ENCODE measurements around the gene COX20. TPM values are rescaled to one million over a fixed set of nuclear protein-coding genes. Genes with fewer than 3 reads are reported as not detected.

COX20 gene
- total RNA-seq, 1 donor from 2014 or later, result 29.2 TPM

DNA sequence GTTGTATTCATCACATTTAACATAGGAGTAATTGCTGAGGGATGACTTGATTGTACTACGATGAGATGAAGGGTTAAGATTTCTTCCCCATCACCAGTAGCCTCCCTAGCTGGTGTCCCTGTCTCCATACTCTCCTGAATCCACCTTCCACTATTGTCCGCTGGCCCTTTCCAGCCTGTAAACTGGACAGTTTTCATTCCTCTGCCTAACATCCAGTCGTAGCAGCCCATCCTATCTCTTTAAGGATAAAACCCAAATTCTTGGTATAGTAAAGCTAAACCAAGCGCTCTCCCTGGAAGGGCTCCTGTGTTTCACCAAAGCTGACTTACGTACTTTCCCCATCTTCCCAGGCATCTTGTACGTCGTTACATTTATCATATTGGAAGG is 670 bp downstream of the COX20 start:
- TF ChIP-seq, protein P1, sequence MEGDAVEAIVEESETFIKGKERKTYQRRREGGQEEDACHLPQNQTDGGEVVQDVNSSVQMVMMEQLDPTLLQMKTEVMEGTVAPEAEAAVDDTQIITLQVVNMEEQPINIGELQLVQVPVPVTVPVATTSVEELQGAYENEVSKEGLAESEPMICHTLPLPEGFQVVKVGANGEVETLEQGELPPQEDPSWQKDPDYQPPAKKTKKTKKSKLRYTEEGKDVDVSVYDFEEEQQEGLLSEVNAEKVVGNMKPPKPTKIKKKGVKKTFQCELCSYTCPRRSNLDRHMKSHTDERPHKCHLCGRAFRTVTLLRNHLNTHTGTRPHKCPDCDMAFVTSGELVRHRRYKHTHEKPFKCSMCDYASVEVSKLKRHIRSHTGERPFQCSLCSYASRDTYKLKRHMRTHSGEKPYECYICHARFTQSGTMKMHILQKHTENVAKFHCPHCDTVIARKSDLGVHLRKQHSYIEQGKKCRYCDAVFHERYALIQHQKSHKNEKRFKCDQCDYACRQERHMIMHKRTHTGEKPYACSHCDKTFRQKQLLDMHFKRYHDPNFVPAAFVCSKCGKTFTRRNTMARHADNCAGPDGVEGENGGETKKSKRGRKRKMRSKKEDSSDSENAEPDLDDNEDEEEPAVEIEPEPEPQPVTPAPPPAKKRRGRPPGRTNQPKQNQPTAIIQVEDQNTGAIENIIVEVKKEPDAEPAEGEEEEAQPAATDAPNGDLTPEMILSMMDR (conservative IDR thresholded peaks at IDR 0.05; ENCODE audit: low read depth, low read length), result no peak
- DNase-seq (ENCODE audit: low read depth), result no peak
- H3K4me3 ChIP-seq (ENCODE audit: low read depth, low read length), result peak overlapping the region; percentile 58

DNA sequence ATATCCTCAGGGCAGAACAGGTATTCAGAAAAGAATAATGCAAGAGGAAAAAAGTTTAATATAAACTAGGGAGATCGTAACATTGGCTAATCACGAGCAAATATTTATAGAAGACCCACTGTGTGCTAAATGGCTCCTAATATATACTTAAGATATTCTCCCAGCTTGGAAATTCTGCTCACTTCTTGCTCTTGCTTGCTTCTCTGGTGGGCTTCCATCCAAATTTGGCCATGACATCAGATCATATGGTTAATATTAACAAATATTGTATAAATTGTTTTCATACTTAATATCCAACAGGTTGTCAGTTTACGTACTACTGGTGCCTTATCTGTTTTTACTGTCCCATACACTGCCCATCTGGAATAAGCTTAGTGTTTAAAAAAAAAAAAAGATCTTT is 1.1 kb downstream of the COX20 start:
- TF ChIP-seq, protein P1 (conservative IDR thresholded peaks at IDR 0.05; ENCODE audit: low read depth, low read length), result no peak
- no peak for DNase-seq (ENCODE audit: low read depth)
- H3K4me3 ChIP-seq (ENCODE audit: low read depth, low read length), result peak overlapping the region; percentile 58

DNA sequence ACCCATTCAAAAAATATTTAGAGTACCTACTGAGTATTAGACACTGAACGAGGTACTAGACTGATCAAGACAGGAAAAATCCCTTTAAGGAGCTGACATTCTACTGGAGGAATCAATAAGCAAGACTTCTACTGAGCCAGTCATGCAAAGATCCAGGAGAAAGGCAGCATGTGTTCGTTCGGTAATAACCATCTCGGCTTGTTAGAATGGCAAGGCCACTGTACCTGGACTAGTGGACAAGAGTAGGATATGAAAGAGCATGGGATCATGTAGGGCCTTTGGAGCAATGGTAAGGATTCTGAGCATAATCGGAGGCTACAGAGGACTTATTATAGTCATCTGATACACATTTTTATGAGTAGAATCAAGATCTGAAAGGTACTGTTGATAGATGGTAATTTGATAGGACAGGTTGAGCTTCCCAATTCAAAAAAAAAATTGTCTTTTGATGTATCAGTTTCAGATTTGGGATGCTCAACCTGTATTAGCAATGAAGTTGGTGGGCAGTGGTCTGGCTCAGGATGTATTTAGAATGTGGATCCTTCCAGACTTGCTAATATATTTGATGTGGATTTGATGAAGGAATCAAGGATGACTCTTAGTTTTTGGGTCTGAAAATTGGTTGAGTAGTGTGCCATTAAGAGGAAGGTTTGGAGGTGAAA is 2.3 kb downstream of the COX20 start:
- TF ChIP-seq, protein P1 (conservative IDR thresholded peaks at IDR 0.05; ENCODE audit: low read depth, low read length), result no peak
- H3K4me3 ChIP-seq (ENCODE audit: low read depth, low read length), result peak overlapping the region; percentile 58
- DNase-seq (ENCODE audit: low read depth), result no peak

DNA sequence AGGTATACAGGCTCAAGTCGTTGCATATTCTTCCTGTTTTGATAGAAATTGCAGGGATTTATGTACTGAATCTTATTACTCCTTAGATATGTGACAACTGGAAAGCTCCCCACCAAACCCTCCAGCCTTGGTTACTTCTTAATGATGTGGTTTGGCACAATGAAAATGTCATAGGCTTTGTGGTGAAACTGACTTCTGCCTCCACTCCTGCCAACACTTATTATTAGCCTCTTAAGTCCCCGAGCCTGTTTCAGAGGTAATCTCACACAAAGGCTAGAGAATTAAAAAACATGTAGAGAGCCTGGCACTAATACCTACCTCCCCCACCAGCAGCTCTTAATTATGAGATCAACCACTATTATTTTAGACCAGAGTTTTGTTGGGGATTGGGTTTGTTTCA is 4.2 kb downstream of the COX20 start:
- TF ChIP-seq, protein P1 (conservative IDR thresholded peaks at IDR 0.05; ENCODE audit: low read depth, low read length), result no peak
- no peak overlapping the region for H3K4me3 ChIP-seq (ENCODE audit: low read depth, low read length)
- DNase-seq (ENCODE audit: low read depth), result no peak

DNA sequence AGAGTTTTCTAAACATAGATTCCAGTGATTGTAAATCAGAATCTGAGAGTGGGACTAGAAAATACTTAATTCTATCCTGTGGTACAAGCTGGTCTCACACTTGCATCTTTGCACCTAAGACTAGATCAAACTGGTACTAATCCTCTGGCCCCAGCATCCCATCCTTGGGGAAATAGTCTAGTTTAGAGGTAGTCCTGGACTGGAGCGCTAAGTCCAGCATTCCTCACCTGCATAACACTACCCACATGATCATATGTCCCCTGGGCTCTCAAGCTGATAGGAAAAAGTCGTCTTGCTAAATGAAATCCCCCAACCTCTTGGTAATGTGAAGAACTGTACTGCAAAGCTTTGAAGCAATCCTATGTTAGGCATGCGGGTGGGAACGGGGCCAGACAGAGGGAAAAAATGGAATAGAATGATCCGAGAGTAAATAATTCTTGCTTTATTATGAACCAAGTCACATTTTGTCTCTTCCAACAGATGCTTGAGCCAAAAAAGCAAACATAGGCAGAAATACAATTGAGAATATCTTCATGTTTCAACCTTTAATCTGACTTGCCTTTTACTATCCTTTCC is 4.8 kb downstream of the COX20 start:
- H3K4me3 ChIP-seq (ENCODE audit: low read depth, low read length), result no peak overlapping the region
- no peak for DNase-seq (ENCODE audit: low read depth)
- TF ChIP-seq, protein P1 (conservative IDR thresholded peaks at IDR 0.05; ENCODE audit: low read depth, low read length), result no peak

DNA sequence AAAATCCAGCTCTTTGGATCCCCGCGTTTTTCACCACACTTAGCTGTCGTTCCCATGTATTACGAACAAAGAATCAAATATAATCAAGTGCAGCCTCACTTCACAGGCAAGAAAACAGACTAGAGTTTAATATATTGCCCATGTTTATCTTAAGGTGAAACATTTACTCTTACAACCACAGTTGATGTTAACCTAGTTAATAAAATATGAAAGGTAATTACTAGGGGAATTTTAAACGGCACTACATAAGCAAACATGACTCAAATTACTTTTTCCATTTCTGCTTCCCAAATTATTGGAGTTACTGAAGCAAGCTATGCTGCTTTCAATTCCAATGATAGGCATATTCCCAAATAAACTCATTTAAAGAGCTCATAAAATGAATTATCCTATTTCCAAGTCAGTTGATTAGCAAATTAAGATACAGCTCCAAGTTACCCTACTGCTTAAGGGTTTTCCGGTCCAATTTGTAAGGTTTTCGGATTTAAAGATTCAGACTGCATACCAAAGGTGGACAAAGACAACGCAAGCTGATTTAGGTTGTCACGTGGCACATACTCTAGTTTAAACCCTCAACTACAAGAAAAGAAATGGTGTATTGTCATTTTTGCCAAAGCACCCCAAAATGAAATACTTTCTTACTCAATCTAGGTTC is 5.9 kb downstream of the COX20 start:
- DNase-seq (ENCODE audit: low read depth), result no peak
- TF ChIP-seq, protein P1 (conservative IDR thresholded peaks at IDR 0.05; ENCODE audit: low read depth, low read length), result no peak
- no peak overlapping the region for H3K4me3 ChIP-seq (ENCODE audit: low read depth, low read length)
